Skin of body (tissue), 2 donors: ENCODE measurements around the gene SMNDC1. TPM values are rescaled to one million over a fixed set of nuclear protein-coding genes. Genes with fewer than 3 reads are reported as not detected.

ENCODE experiments used
- DNase-seq: peaks from one replicate; lab custom pipeline; 2025; lab: John Stamatoyannopoulos, UW
- total RNA-seq: library from RNA; depleted of rRNA; stranded (reverse); fragments of >200 nt; gene quantifications from one replicate; pipeline ENCODE4 v1.2.3, GENCODE V29; 2014

The SMNDC1 gene
- total RNA-seq, 1 donor from 2014 or later: 13.8 TPM

DNA sequence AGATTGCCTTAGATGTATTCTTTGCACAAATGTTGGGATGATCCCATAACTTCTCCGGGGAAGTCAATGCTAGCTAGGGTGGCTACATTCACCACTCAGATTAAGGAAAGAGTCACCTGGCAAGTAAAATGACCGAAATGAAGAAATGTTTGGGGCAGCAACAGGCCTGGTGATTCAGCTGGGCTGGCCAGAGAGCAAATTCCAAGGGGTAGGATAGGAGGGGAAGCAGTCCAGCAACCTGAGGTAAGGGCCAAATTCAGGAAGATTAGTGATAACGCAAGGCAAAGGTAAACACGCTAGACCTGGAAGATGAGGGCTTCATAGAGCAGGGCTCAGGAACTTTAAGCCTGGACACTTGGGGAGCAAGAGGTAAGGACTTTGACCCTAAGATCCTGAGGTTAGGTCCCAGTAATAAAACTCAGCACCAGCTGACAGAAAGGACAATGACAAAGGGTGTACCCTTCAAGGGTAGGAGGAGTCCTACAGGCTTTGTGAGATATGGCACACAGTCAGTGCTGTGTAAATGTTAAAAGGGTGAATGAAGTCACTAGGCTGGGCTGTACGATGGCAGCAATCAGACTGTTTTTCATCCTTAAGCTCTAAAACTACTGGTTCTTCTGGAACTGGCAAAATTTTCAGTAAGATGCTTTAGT lies 22.7 kb upstream of the SMNDC1 start:
- no peak for DNase-seq

DNA sequence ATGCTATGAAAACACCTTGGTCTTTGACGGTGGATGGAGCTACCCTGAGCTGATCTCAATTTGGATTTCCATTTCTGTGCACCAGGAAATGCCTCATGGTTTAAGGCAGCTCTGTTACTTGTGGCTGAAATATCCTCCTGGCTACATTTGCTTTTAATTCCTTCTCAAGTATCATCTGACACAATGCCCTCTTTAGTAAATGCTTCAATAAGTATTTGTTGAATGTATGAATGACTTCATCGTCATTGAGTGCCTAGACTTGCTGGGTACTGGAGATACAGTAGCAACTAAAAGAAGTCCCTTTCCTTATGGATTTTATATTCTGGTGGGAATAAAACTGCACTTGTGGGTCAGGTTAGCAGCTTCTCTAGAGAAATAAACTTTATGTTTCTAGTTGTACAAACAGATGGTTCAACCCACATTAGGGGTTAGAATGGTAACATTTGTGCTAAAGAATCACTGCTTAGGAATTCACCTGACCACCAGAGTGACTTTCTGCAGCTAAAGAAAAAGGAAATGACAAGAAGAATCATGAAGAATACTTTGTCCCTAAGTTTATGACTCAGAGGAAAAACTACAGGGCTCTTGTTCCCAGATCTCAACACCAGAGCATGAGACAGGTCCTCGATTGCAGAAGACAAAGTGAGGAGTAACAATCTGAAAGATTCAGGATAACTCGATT lies 21.8 kb upstream of the SMNDC1 start:
- DNase-seq: no peak

GRCh38 chr10:110324805-110325280 lies 20.1 kb upstream of the SMNDC1 start:
- no peak for DNase-seq

DNA sequence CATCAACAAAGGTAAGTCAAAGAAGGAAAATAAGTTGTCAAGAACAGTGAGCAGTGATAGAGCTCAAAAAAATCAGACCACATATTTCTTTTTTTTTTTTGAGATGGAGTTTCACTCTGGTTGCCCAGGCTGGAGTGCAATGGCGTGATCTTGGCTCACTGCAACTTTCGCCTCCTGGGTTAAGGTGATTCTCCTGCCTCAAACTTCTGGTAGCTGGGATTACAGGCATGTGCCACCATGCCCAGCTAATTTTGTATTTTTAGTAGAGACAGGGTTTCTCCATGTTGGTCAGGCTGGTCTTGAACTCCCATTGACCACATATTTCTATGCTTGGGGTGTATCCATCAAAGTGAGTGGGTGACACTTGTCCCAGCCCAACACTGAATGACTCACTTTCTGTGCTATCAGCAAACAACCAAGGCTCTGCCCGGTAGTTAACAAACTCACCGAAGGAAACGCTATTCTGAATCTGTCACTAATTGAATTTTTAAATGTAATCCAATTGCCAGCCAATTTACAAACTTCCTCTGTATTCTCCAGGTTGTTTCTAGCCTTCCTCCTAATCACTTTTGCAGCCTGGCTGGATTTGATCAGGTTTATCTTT lies 19.6 kb upstream of the SMNDC1 start:
- no peak for DNase-seq

- DNase-seq: no peak
These were observed 18.8 kb upstream of the SMNDC1 start for GRCh38 chr10:110323503-110323902.

- DNase-seq: no peak
These were observed 17.3 kb upstream of the SMNDC1 start for GRCh38 chr10:110321869-110322620.

GRCh38 chr10:110317866-110318850 lies 13.4 kb upstream of the SMNDC1 start:
- DNase-seq: no peak

DNA sequence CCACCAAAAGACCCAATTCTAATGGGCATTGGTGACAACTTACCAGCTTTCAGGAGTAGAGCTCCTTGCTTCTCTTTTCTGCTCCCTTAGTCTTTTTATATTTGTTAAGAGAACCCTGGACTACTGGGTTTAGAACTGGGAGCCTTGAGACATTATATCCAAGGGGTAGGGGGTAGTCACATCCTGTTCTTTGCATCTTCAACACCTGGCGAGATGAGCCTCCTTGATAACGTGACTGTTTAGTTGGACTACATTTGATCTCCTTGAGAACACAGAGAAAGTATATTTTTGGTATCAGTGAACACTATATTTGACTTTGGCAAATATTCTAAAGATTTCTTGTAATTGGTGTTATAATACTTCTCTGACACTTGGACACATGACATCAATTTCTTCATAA lies 9.0 kb upstream of the SMNDC1 start:
- no peak for DNase-seq

- no peak for DNase-seq
These were observed 7.5 kb upstream of the SMNDC1 start for GRCh38 chr10:110312206-110312605.

DNA sequence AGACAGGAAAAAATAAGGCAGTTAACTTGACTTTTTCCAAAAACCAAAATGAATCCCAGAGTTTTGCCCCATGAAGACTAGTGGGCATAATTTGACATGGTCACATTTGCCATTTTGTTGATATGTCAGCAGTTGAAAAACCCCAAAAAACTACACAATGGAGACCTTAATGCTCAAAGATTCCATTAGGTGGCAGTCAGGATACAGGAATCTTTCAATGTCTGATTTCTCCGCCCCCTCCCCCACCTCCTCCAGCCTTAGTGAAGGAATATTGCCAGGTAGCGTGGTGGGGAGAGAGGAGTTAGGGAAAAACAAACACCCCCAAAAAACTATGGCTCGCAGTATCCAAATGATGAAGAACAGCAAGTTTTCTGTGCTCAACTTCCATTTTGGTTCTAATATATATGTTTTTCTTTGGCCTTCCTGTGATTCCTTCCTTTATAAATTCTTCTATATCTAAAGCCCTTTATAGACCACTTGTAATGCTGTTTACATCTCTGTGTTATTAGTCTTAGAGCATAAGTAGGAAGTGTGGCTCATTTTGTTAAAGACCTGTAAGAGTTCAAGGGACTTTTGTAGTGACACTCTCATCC lies 6.7 kb upstream of the SMNDC1 start:
- peak; percentile 30 for DNase-seq

- no peak for DNase-seq
These were observed 6.0 kb upstream of the SMNDC1 start for GRCh38 chr10:110310741-110311140.

DNA sequence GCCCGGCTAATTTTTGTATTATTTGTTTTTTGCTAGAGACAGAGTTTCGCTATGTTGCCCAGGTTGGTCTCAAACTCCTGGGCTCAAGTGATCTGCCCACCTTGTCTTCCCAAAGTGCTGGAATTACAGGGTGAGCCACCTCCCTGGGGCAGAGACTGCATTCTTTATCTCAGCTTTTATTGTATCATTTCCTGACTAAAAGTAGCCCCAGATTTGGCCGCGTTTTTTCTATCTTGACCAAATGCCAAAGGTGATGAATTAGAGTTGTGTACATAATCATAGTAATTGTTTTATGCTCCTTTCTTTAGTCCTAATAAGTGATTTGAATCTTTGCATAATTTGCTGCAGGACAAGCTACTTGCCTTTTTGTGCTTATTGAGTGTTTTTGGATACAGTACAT lies 3.1 kb upstream of the SMNDC1 start:
- DNase-seq: no peak

GRCh38 chr10:110306452-110306768 lies 1.7 kb upstream of the SMNDC1 start:
- DNase-seq: no peak

DNA sequence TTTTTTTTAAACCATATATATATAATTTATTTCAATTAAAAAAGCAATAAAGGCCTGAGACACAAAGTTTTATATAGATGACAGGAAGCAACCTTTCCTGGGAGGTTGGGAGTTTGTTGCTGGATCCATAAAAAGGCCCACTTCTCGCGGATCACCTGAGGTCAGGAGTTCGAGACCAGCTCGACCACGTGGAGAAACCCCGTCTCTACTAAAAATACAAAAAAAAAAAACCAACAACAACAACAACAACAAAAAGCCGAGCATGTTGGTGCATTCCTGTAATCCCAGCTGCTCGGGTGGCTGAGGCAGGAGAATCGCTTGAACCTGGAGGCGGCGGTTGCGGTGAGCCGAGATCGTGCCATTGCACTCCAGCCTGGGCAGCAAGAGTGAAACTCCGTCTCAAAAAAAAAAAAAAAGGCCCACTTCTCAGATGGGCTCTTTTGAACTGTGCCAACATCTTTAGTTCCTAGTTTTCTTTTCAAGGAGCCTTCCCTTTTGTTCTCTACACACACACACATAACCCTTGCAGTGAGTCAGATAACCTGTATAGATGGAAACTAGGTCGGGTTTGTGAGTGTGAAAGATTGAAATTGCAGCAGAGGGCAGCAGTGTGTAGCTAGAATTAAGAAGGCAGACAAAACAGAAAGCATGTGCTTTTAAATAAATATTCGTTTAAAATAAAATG lies 1.2 kb upstream of the SMNDC1 start:
- DNase-seq: peak; percentile 68

- DNase-seq: no peak
These were observed 333 bp downstream of the SMNDC1 start for GRCh38 chr10:110304394-110304779.

GRCh38 chr10:110303681-110304080 lies 1.0 kb downstream of the SMNDC1 start:
- no peak for DNase-seq

DNA sequence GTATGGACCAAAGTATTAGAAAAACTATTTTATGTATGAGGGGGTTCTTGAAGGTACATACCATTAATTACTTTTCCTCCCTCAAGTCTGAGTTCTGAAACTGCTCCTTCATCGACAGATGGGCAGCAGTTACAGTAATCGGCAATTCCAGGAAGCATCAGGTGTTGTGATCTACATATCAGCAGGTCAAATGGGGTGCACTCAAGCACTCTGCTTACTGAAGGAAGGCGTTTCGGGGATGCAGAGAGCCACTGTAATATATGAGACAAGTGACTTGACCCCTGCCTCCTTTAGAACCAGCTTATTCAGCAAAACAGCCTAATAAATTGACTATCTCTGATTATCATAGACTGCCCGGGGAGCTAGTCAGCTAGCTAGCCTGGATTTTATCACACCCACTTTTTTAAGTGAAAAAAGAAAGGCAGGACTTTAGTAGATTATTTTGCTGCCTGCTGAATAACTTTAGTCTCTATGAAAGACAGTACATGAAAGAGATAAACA lies 4.2 kb downstream of the SMNDC1 start:
- DNase-seq: no peak

- no peak for DNase-seq
These were observed 7.8 kb downstream of the SMNDC1 start for GRCh38 chr10:110296966-110297365.

GRCh38 chr10:110286841-110287240 lies 17.9 kb downstream of the SMNDC1 start:
- no peak for DNase-seq

- DNase-seq: no peak
These were observed 19.2 kb downstream of the SMNDC1 start for GRCh38 chr10:110285501-110285900.
